ENCODE data around the gene FBXO31.

DNA sequence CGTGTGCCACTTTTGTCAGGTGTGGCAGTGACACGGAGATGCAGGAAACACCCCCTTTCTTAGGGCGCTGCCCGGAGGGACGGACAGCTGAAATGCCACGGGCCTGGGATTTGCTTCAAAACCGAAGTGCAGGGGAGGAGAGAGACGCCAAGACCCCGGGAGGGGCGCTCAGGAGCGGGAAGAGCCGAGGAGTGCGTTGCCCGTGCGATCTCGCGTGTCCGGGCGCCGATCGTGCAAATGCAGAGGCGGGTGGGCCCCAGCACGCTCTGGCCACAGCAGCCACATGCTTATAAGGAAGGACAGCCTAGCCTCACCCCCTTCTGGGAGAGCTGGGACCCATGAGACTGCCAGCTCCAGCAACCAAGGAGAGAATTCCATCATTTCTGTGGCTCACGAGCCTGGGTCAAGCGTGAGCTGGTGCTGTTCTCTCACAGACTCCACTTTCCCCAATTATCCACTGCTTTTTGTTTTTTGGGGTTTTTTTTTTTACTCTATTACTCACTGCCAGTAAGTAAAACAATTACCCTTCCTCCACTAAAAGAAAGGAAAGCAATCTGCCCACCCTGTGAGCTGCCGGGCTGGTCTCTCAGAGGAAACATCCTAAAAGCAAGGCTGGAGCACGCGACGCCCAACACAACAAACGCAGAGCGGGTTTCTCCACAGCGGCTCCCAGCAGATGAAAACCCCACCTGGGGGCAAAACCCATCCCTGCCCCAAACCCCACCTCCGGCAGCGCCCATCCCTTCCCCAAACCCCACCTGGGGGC lies 39.2 kb downstream of the FBXO31 start:
- TF ChIP-seq, protein P1, sequence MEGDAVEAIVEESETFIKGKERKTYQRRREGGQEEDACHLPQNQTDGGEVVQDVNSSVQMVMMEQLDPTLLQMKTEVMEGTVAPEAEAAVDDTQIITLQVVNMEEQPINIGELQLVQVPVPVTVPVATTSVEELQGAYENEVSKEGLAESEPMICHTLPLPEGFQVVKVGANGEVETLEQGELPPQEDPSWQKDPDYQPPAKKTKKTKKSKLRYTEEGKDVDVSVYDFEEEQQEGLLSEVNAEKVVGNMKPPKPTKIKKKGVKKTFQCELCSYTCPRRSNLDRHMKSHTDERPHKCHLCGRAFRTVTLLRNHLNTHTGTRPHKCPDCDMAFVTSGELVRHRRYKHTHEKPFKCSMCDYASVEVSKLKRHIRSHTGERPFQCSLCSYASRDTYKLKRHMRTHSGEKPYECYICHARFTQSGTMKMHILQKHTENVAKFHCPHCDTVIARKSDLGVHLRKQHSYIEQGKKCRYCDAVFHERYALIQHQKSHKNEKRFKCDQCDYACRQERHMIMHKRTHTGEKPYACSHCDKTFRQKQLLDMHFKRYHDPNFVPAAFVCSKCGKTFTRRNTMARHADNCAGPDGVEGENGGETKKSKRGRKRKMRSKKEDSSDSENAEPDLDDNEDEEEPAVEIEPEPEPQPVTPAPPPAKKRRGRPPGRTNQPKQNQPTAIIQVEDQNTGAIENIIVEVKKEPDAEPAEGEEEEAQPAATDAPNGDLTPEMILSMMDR (IDR thresholded peaks at IDR 0.05; ENCODE audit: poor library complexity): no peak
- TF ChIP-seq EZH2phosphoT487 (IDR thresholded peaks at IDR 0.05; ENCODE audit: low read depth, severe bottlenecking, unreplicated experiment) (no peak), EZH2 (IDR thresholded peaks at IDR 0.05; ENCODE audit: borderline replicate concordance) (no peak)
